HEK293T (cell line): ENCODE results near the gene HHIPL1.

Experiments used
- CTCF ChIA-PET: fragments of 350-600 bp; formaldehyde crosslinking; extraction: SDS; loops from one replicate; lab custom pipeline; 2021; ENCODE audit warnings: antibody characterized with exemption, inconsistent platforms; lab: Yijun Ruan, JAX
- POLR2A ChIA-PET: fragments of 350-600 bp; formaldehyde crosslinking; extraction: SDS; loops from one replicate; lab custom pipeline; 2020; ENCODE audit warnings: antibody characterized with exemption, inconsistent platforms; lab: Yijun Ruan, JAX
- DNase-seq: peaks from one replicate; pipeline ENCODE4 v3.0.0; 2012; ENCODE audit warnings: mixed read lengths; ENCODE audit errors: extremely low spot score
- ARNT ChIP-seq: fragments of 450-650 bp; IDR thresholded peaks from 2 replicates; pipeline ENCODE4 v1.6.1; 2017; ENCODE audit warnings: mild to moderate bottlenecking
- BHLHE40 ChIP-seq: fragments of 450-650 bp; IDR thresholded peaks from 2 replicates; pipeline ENCODE4 v1.6.1; 2016; ENCODE audit warnings: mild to moderate bottlenecking, moderate library complexity, borderline replicate concordance
- CTBP1 ChIP-seq: fragments of 450-650 bp; IDR thresholded peaks from 2 replicates; pipeline ENCODE4 v1.6.1; 2016; ENCODE audit warnings: borderline replicate concordance
- ELF4 ChIP-seq: fragments of 450-650 bp; IDR thresholded peaks from 2 replicates; pipeline ENCODE4 v1.6.1; 2017; ENCODE audit warnings: antibody characterized with exemption
- FOXA1 ChIP-seq: fragments of 450-650 bp; IDR thresholded peaks from 2 replicates; pipeline ENCODE4 v1.6.1; 2016; ENCODE audit warnings: mild to moderate bottlenecking
- FOXK2 ChIP-seq: fragments of 450-650 bp; IDR thresholded peaks from 2 replicates; pipeline ENCODE4 v1.6.1; 2016; ENCODE audit warnings: mild to moderate bottlenecking
- FOXM1 ChIP-seq: fragments of 450-650 bp; IDR thresholded peaks from 2 replicates; pipeline ENCODE4 v1.6.1; 2017; ENCODE audit warnings: mild to moderate bottlenecking, borderline replicate concordance
- HDGF ChIP-seq: fragments of 450-650 bp; IDR thresholded peaks from 2 replicates; pipeline ENCODE4 v1.6.1; 2017; ENCODE audit warnings: antibody characterized with exemption, borderline replicate concordance
- L3MBTL2 ChIP-seq: fragments of 450-650 bp; conservative IDR thresholded peaks from 2 replicates; pipeline ENCODE4 v1.6.1; 2016; ENCODE audit warnings: mild to moderate bottlenecking
- LEF1 ChIP-seq: fragments of 450-650 bp; IDR thresholded peaks from 2 replicates; pipeline ENCODE4 v1.6.1; 2017; ENCODE audit warnings: mild to moderate bottlenecking, borderline replicate concordance
- NFRKB ChIP-seq: fragments of 450-650 bp; IDR thresholded peaks from 2 replicates; pipeline ENCODE4 v1.6.1; 2016; ENCODE audit warnings: mild to moderate bottlenecking, moderate library complexity
- SP1 ChIP-seq: fragments of 450-650 bp; IDR thresholded peaks from 2 replicates; pipeline ENCODE4 v1.6.1; 2017
- SUZ12 ChIP-seq: fragments of 450-650 bp; IDR thresholded peaks from 2 replicates; pipeline ENCODE4 v1.6.1; 2016; ENCODE audit warnings: mild to moderate bottlenecking
- TARDBP ChIP-seq: fragments of 450-650 bp; IDR thresholded peaks from 2 replicates; pipeline ENCODE4 v1.6.1; 2016
- ZNF384 ChIP-seq: fragments of 450-650 bp; IDR thresholded peaks from 2 replicates; pipeline ENCODE4 v1.6.1; 2016
- TF ChIP-seq, protein P1 (sequence below): fragments of 450-650 bp; IDR thresholded peaks from 2 replicates; pipeline ENCODE4 v1.6.1; 2016

Gene HHIPL1

GRCh38 chr14:99626041-99626648, 18.8 kb upstream of the HHIPL1 start:
- DNase-seq: no peak
- CTCF ChIA-PET: interaction anchor here (0.6 to 1.1 kb wide), 3 partner anchors 81 to 482 kb away, joined by 3 read pairs; no protein-coding TSS in a partner anchor
- TF ChIP-seq TARDBP: no peak
- TF ChIP-seq ELF4: no peak
- TF ChIP-seq SUZ12: no peak
- TF ChIP-seq FOXA1: no peak
- no peak for TF ChIP-seq NFRKB
- TF ChIP-seq, protein P1, sequence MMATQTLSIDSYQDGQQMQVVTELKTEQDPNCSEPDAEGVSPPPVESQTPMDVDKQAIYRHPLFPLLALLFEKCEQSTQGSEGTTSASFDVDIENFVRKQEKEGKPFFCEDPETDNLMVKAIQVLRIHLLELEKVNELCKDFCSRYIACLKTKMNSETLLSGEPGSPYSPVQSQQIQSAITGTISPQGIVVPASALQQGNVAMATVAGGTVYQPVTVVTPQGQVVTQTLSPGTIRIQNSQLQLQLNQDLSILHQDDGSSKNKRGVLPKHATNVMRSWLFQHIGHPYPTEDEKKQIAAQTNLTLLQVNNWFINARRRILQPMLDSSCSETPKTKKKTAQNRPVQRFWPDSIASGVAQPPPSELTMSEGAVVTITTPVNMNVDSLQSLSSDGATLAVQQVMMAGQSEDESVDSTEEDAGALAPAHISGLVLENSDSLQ: no peak
- TF ChIP-seq CTBP1: no peak
- TF ChIP-seq L3MBTL2: no peak
- TF ChIP-seq HDGF: no peak
- TF ChIP-seq BHLHE40: no peak
- POLR2A ChIA-PET: interaction anchor here (1.2 kb wide), 1 partner anchor 16 kb away, joined by 3 read pairs; no protein-coding TSS in a partner anchor

DNA sequence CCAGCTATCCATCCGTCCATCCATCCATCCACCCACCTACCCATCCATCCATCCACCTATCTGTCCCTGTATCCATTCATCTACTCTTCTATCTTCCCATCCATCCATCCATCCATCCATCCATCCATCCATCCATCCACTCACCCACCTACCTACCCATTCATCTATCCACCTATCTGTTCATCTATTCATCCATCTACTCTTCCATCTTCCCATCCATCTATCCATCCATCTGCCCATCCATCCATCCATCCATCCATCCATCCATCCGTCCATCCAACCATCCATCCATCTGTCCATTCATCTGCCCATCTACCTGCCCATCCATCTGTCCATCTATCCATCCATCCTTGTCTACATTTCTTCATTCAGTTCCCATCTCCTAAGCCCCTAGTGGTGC, 17.8 kb upstream of the HHIPL1 start:
- ChIA-PET POLR2A (no interaction called here), CTCF (interaction anchor here (0.6 to 1.1 kb wide), 2 partner anchors 82 to 481 kb away, joined by 3 read pairs; no protein-coding TSS in a partner anchor)

GRCh38 chr14:99627510-99628381, 17.2 kb upstream of the HHIPL1 start:
- TF ChIP-seq HDGF (no peak), NFRKB (no peak)
- CTCF ChIA-PET: interaction anchor here (0.6 to 1.3 kb wide), 14 partner anchors 9 to 212 kb away, joined by 3 to 12 read pairs (median 3); no protein-coding TSS in a partner anchor
- POLR2A ChIA-PET: no interaction called here
- no peak for DNase-seq

More for the DNA sequence above, 17.8 kb upstream of the HHIPL1 start:
- no peak for DNase-seq
- TF ChIP-seq ZNF384 (no peak), FOXM1 (no peak), SP1 (no peak), BHLHE40 (no peak), ARNT (no peak), TARDBP (no peak), SUZ12 (no peak), LEF1 (no peak), L3MBTL2 (no peak), NFRKB (no peak), FOXK2 (no peak), CTBP1 (no peak), ELF4 (no peak), HDGF (no peak), FOXA1 (no peak)
- TF ChIP-seq, protein P1: no peak

- ChIA-PET CTCF (interaction anchor here (0.6 to 1.3 kb wide), 7 partner anchors 10 to 111 kb away, joined by 3 to 12 read pairs (median 4); no protein-coding TSS in a partner anchor), POLR2A (no interaction called here)
- no peak for TF ChIP-seq NFRKB
- TF ChIP-seq ARNT: no peak
- TF ChIP-seq SUZ12: no peak
- TF ChIP-seq HDGF: no peak
- no peak for TF ChIP-seq FOXM1
- TF ChIP-seq L3MBTL2: no peak
- TF ChIP-seq LEF1: no peak
- TF ChIP-seq CTBP1: no peak
- no peak for TF ChIP-seq BHLHE40
- no peak for TF ChIP-seq FOXK2
- TF ChIP-seq FOXA1: no peak
- TF ChIP-seq ZNF384: no peak
- no peak for TF ChIP-seq TARDBP
- no peak for TF ChIP-seq SP1
- TF ChIP-seq ELF4: no peak
- TF ChIP-seq, protein P1: no peak
- peak; percentile 91 for DNase-seq
These were observed 15.9 kb upstream of the HHIPL1 start for GRCh38 chr14:99628887-99629618.

DNA sequence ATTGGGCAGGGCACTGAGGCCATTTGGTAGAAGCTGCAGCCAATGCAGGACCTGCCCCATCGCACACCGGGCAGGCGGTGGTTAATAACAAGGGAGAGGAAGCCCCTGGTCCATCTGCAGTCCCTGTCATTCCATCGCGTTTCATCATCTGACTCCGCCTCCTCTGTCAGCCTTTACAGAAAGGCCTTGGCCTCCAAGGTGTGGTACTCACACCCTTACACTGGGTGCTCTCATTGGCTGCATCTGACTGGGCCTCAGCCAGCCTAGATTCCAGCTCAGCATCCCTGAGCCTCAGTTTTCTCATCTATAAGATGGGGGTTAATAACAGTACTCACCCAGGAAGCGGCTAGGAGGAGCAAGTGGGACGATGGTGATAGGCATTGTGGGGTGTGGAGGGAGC, 14.7 kb upstream of the HHIPL1 start:
- POLR2A ChIA-PET: no interaction called here
- CTCF ChIA-PET: no interaction called here
- TF ChIP-seq HDGF: no peak
- no peak for DNase-seq
